NB4 (cell line): ENCODE measurements around the gene ATG13.

Source experiments
- DNase-seq: peaks from one replicate; pipeline ENCODE4 v3.0.0; 2010; ENCODE audit warnings: low read depth
- H3K4me3 ChIP-seq: one replicate; pipeline ENCODE4 v1.5.1; 2011; ENCODE audit warnings: mild to moderate bottlenecking, low read depth, low read length, moderate library complexity
- CTCF ChIP-seq: IDR thresholded peaks from one replicate; pipeline ENCODE4 v1.5.1; 2012; ENCODE audit warnings: low read depth, low read length
- MAX ChIP-seq: IDR thresholded peaks from 2 replicates; pipeline ENCODE4 v1.6.1; 2011; ENCODE audit warnings: low read depth, low read length
- MYC ChIP-seq: IDR thresholded peaks from 2 replicates; pipeline ENCODE4 v1.6.1; 2011; ENCODE audit warnings: low read depth, low read length
- POLR2A ChIP-seq: IDR thresholded peaks from 2 replicates; pipeline ENCODE4 v1.6.1; 2011; ENCODE audit warnings: mild to moderate bottlenecking; ENCODE audit not compliant: insufficient read length; ENCODE audit errors: extremely low read depth

ATG13 gene

GRCh38 chr11:46603704-46604308 lies 13.5 kb upstream of the ATG13 start:
- TF ChIP-seq CTCF: no peak
- TF ChIP-seq POLR2A: no peak
- no peak for TF ChIP-seq MYC
- no peak for TF ChIP-seq MAX
- H3K4me3 ChIP-seq: no peak overlapping the region
- DNase-seq: no peak

GRCh38 chr11:46604796-46605195 lies 12.6 kb upstream of the ATG13 start:
- no peak for DNase-seq
- no peak overlapping the region for H3K4me3 ChIP-seq
- no peak for TF ChIP-seq CTCF
- no peak for TF ChIP-seq MYC
- no peak for TF ChIP-seq POLR2A
- no peak for TF ChIP-seq MAX

- TF ChIP-seq MAX: no peak
- no peak for TF ChIP-seq MYC
- TF ChIP-seq POLR2A: no peak
- no peak for TF ChIP-seq CTCF
- DNase-seq: no peak
- H3K4me3 ChIP-seq: no peak overlapping the region
These were observed 9.8 kb upstream of the ATG13 start for GRCh38 chr11:46607516-46607915.

- no peak overlapping the region for H3K4me3 ChIP-seq
- DNase-seq: no peak
- no peak for TF ChIP-seq CTCF
- no peak for TF ChIP-seq MAX
- TF ChIP-seq POLR2A: no peak
- TF ChIP-seq MYC: no peak
These were observed 8.0 kb upstream of the ATG13 start for GRCh38 chr11:46609386-46609785.

GRCh38 chr11:46611526-46612304 lies 5.6 kb upstream of the ATG13 start:
- no peak for DNase-seq
- no peak overlapping the region for H3K4me3 ChIP-seq
- no peak for TF ChIP-seq POLR2A
- TF ChIP-seq CTCF: no peak
- no peak for TF ChIP-seq MYC
- TF ChIP-seq MAX: no peak
